SJCRH30 (cell line): ENCODE results near the gene AUH. TPM values are rescaled to one million over a fixed set of nuclear protein-coding genes. Genes with fewer than 3 reads are reported as not detected.

ENCODE experiments used
- DNase-seq, 2 experiments: peaks; one replicate each; pipeline ENCODE4 v3.0.0-alpha.2; 2015 to 2020
- H3K27ac ChIP-seq: fragments of 250-450 bp; sonication (Bioruptor Pico); 2 replicates; pipeline ENCODE4 v1.5.1; 2020; ENCODE audit warnings: mild to moderate bottlenecking, moderate library complexity
- H3K27me3 ChIP-seq: fragments of 250-450 bp; sonication (Bioruptor Pico); 2 replicates; pipeline ENCODE4 v1.5.1; 2020; ENCODE audit warnings: mild to moderate bottlenecking, moderate library complexity
- H3K36me3 ChIP-seq: fragments of 250-450 bp; sonication (Bioruptor Pico); 2 replicates; pipeline ENCODE4 v1.5.1; 2020; ENCODE audit warnings: mild to moderate bottlenecking, moderate library complexity
- H3K4me1 ChIP-seq: fragments of 250-450 bp; sonication (Bioruptor Pico); 2 replicates; pipeline ENCODE4 v1.5.1; 2020; ENCODE audit warnings: mild to moderate bottlenecking, moderate library complexity
- H3K4me3 ChIP-seq: fragments of 250-450 bp; sonication (Bioruptor Pico); 2 replicates; pipeline ENCODE4 v1.5.1; 2020; ENCODE audit warnings: mild to moderate bottlenecking, moderate library complexity
- H3K9me3 ChIP-seq: fragments of 250-450 bp; sonication (Bioruptor Pico); replicated peaks from 2 replicates; pipeline ENCODE4 v1.5.1; 2020; ENCODE audit warnings: mild to moderate bottlenecking, moderate library complexity
- total RNA-seq: library from RNA; depleted of rRNA; stranded (reverse); fragments of >200 nt; shearing (Covaris generic); gene quantifications from 2 replicates; pipeline ENCODE4 v1.2.3, GENCODE V29; 2014

AUH gene
- total RNA-seq, 1 experiment from 2014 or later, result 16.5 TPM

DNA sequence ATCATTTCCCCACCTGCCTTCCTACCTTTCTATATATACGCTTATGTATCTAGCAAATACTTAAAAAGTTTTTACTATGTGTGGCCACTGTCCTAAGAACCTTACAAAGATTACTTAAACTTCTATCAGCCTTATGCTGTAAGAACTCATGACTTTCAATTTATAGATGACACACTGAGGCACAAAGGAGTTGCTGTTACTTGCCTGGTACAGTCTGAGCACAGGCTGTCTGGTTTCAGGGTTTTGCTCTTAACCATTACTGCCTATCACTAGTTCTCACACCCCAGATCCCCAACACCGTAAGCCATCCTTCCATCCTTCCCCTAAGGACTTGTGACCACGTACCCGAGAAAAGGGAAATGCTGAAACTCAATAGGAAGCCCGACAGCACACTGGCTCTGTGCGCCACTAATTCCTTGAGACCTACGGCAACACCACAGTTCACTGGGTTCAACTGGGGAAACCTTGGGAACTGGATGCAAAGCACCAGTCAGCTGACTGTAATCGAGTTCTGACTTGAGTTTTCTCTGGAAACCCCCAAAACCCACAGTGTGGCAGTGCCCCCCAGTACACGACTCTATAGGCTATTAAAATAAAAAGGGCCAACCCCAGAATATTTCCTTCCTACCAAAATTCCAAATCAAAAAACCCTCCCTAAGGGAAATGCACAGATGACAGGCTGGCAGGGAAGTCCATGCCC lies 56.0 kb downstream of the AUH start:
- H3K9me3 ChIP-seq, result no peaks in the 10 kb centered on the region
- H3K36me3 ChIP-seq, result no peaks in the 10 kb centered on the region
- no peaks in the 10 kb centered on the region for H3K4me1 ChIP-seq
- H3K4me3 ChIP-seq, result no peak overlapping the region
- no peak overlapping the region for H3K27ac ChIP-seq
- H3K27me3 ChIP-seq, result no peaks in the 10 kb centered on the region
- no peak for DNase-seq

DNA sequence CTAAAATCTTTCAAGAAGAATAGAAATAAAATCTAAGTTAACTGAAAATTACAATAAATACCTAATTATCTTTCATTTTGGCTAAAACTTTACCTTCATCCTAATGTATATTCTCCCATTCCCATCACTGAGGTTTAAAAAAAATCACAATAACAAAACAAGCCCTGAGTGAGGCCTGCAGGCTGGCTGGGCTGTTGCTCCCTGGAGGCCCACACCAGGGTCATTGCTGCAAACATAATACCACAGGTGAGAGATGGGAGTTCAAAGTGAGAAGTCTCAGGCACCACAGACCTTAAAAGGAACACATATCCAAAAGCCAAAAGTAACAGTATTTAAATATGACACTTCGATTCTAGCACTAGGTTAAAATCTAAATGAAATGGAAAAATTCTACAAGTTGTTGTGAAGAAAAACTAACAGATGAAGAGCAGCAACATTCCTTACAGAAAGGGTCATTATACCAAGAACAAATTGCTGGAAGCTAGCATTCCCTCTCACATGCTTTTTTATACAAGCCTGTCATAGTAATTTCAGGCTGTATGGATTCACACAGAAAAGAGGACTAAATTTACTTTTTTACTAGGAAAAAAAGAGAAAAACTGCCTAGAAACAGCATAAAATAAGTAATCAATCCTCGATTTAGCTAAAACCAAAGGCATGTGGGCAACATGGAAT lies 57.8 kb downstream of the AUH start:
- Histone ChIP-seq H3K36me3 (no peaks in the 10 kb centered on the region), H3K4me3 (no peak overlapping the region), H3K27ac (no peak overlapping the region), H3K9me3 (no peaks in the 10 kb centered on the region), H3K27me3 (no peaks in the 10 kb centered on the region), H3K4me1 (no peaks in the 10 kb centered on the region)
- no peak for DNase-seq

- Histone ChIP-seq H3K36me3 (no peaks in the 10 kb centered on the region), H3K9me3 (no peaks in the 10 kb centered on the region), H3K4me3 (no peak overlapping the region), H3K27ac (no peak overlapping the region), H3K27me3 (no peaks in the 10 kb centered on the region), H3K4me1 (no peaks in the 10 kb centered on the region)
- no peak for DNase-seq
These were observed 58.9 kb downstream of the AUH start for GRCh38 chr9:91302831-91303230.

DNA sequence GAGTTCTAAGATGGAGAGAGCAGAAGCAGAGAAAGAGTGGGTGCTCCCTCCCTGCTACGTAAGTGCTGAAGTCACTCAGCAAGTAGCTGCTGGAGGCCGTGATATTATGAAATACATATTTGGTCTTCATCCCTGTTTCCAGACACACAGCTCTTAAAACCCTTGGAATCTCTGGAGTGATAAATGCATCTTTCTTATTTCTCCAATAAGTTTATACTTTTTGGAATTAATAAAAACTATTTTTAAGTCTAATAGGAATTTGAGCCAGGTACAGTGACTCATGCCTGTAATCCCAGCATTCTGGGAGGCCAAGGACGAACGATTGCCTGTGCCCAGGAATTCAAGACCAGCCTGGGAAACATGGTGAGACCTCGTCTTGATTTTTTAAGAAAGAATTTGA lies 60.6 kb downstream of the AUH start:
- Histone ChIP-seq H3K27me3 (no peaks in the 10 kb centered on the region), H3K27ac (no peak overlapping the region), H3K4me3 (no peak overlapping the region), H3K4me1 (no peaks in the 10 kb centered on the region), H3K9me3 (no peaks in the 10 kb centered on the region), H3K36me3 (no peaks in the 10 kb centered on the region)
- DNase-seq, result no peak

GRCh38 chr9:91298311-91298710 lies 63.4 kb downstream of the AUH start:
- Histone ChIP-seq H3K27ac (no peak overlapping the region), H3K9me3 (no peaks in the 10 kb centered on the region), H3K4me1 (no peaks in the 10 kb centered on the region), H3K36me3 (peaks cover 2% of the 10 kb centered on the region), H3K4me3 (no peak overlapping the region), H3K27me3 (no peaks in the 10 kb centered on the region)
- DNase-seq, result no peak

- DNase-seq, result no peak
- H3K27ac ChIP-seq, result no peak overlapping the region
- H3K36me3 ChIP-seq, result peaks cover 2% of the 10 kb centered on the region
- no peaks in the 10 kb centered on the region for H3K27me3 ChIP-seq
- H3K9me3 ChIP-seq, result no peaks in the 10 kb centered on the region
- no peaks in the 10 kb centered on the region for H3K4me1 ChIP-seq
- H3K4me3 ChIP-seq, result no peak overlapping the region
These were observed 64.4 kb downstream of the AUH start for GRCh38 chr9:91297306-91297705.

DNA sequence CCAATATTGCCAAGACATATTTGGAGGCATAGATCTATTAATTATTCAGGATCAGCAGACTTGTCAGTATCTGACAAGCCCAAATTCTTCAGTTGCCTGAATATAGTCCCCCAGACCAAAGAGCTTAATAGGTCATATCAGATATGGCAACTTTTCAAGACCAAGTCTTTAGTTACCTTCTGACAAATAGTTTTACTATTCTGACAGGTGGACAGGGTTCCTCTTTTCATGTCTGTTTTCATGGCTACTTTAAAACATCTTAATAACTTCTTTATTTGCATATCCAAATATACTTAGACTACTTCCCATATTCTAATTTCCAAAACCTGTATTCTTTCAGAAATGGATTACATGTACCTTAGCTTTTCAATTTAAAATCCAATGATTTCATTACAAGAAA lies 65.4 kb downstream of the AUH start:
- H3K36me3 ChIP-seq, result peaks cover 2% of the 10 kb centered on the region
- no peak overlapping the region for H3K27ac ChIP-seq
- no peak overlapping the region for H3K4me3 ChIP-seq
- H3K9me3 ChIP-seq, result no peaks in the 10 kb centered on the region
- H3K27me3 ChIP-seq, result no peaks in the 10 kb centered on the region
- DNase-seq, result no peak
- no peaks in the 10 kb centered on the region for H3K4me1 ChIP-seq

- Histone ChIP-seq H3K27me3 (no peaks in the 10 kb centered on the region), H3K36me3 (peaks cover 2% of the 10 kb centered on the region), H3K4me1 (no peaks in the 10 kb centered on the region), H3K27ac (no peak overlapping the region), H3K4me3 (no peak overlapping the region), H3K9me3 (no peaks in the 10 kb centered on the region)
- no peak for DNase-seq
These were observed 66.4 kb downstream of the AUH start for GRCh38 chr9:91295357-91295756.

GRCh38 chr9:91291866-91292265 lies 69.9 kb downstream of the AUH start:
- Histone ChIP-seq H3K9me3 (no peaks in the 10 kb centered on the region), H3K27me3 (no peaks in the 10 kb centered on the region), H3K4me1 (no peaks in the 10 kb centered on the region), H3K36me3 (peaks cover 2% of the 10 kb centered on the region), H3K4me3 (no peak overlapping the region), H3K27ac (no peak overlapping the region)
- DNase-seq, result no peak

GRCh38 chr9:91289244-91289643 lies 72.5 kb downstream of the AUH start:
- no peak for DNase-seq
- H3K9me3 ChIP-seq, result peaks cover 8% of the 10 kb centered on the region
- no peaks in the 10 kb centered on the region for H3K27me3 ChIP-seq
- H3K4me3 ChIP-seq, result no peak overlapping the region
- H3K27ac ChIP-seq, result no peak overlapping the region
- H3K4me1 ChIP-seq, result no peaks in the 10 kb centered on the region
- no peaks in the 10 kb centered on the region; the same call in 1 of the 2 replicates for H3K36me3 ChIP-seq

DNA sequence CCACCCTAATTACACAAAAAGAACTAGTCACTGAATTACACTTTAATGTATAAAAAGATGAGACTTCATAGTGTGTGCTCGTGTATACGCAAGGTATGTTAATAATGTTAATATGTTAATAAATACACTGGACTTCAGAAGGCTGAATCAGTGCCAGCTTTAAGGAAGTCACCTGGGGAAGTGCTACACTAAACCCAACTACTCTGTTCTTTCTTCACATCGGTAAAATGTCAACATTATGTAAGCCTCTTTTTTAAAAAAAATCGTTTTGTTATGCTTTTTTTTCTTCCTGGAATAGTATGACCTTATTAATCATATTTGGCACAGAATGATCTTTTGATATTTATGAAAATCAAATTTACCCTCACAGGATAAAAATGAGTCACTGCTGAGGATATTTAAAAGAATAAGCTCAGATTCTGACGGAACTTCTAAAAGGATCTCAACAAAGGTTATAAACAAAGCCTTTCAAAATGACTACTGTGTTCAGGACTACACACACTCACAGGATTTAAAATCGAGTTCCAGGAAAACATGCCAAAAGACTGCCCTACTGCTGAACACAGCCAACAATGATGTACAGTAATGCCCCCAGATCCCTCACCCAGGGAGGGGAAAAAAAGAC lies 75.9 kb downstream of the AUH start:
- no peak for DNase-seq

DNA sequence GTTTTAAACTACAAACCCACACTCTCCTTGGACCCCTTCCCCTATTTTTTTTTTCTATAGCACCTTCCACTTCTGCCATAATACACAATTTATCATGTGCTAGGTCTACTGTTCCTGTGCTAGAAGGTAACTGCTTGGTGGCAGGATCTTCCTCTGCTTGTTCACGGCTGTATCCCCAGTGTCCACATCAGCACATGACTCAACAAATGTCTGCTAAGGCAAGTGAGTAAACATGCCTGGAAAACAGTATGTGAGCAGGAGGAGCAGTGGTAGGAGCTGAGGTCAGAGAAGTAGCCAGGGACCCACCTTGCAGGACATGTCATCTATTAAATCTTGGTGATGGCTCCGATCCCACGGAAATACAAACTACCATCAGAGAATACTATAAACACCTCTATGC lies 79.4 kb downstream of the AUH start:
- Histone ChIP-seq H3K4me1 (no peaks in the 10 kb centered on the region), H3K27ac (no peak overlapping the region)
- DNase-seq, result no peak

More for the DNA sequence above, 75.9 kb downstream of the AUH start:
- no peak overlapping the region for H3K27ac ChIP-seq
- H3K4me3 ChIP-seq, result no peak overlapping the region
- no peaks in the 10 kb centered on the region for H3K4me1 ChIP-seq
- H3K36me3 ChIP-seq, result no peaks in the 10 kb centered on the region
- no peaks in the 10 kb centered on the region for H3K27me3 ChIP-seq
- H3K9me3 ChIP-seq, result peaks cover 11% of the 10 kb centered on the region

DNA sequence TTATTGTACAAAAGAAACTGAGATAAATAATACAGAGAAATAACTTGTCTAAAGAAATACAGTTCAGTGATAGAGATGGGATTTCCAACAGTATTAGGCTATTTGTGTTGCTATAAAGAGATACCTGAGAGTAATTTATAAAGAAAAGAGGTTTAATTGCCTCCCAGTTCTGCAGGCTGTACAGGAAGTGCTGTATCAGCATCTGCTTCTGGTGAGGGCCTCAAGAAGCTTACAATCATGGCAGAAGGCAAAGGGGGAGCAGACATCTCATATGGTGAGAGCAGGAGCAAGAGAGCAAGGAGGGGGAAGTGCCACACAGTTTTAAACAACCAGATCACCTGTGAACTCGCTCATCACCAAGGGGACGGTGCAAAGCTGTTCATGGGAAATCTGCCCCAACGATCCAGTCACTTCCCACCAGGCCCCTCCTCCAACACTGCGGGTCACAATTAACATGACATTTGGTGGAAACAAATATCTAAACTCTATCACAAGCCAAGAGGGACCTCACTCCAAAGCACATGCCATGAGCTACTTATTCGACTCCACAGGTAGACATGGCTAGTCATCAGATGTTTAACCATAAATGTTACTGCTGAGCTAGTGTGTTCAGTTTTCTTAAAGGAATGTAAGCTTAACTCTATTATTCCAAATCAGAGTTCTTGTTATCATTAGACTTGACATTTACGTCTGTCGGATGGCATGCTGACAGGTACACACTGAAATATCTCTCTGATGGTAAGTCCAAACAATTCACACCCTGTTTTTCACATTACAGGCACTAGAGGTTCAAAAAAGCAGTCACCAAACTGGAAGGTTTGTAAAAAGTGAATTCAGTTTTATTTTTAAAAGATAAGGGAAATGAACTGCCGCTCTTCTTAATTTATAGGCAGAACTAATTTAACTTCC lies 82.2 kb downstream of the AUH start:
- no peaks in the 10 kb centered on the region for H3K36me3 ChIP-seq
- no peaks in the 10 kb centered on the region for H3K27me3 ChIP-seq
- no peak overlapping the region for H3K27ac ChIP-seq
- DNase-seq, result no peak
- H3K9me3 ChIP-seq, result peaks cover 6% of the 10 kb centered on the region
- no peak overlapping the region for H3K4me3 ChIP-seq
- no peaks in the 10 kb centered on the region for H3K4me1 ChIP-seq

More for the DNA sequence above, 79.4 kb downstream of the AUH start:
- Histone ChIP-seq H3K36me3 (no peaks in the 10 kb centered on the region), H3K27me3 (no peaks in the 10 kb centered on the region), H3K9me3 (peaks cover 11% of the 10 kb centered on the region), H3K4me3 (no peak overlapping the region)

DNA sequence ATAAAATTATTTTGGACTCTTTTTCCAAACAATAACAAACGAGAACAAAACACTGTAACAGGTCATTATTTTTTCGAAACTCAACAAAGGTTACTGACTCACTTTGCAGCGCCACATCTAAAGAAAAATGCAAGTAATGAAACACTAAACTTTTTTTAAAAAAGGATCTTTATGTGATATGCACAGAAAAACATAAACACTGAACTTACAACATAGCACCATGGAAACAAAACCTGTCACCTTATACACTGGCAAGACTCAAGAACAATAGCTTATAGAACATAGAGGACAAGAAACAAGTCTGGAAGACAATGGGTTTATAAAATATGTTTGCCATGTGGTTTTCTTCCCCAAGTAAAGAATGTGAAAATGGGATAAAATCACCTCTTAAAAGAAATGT lies 85.2 kb downstream of the AUH start:
- Histone ChIP-seq H3K4me3 (no peak overlapping the region), H3K9me3 (no peaks in the 10 kb centered on the region), H3K4me1 (no peaks in the 10 kb centered on the region), H3K36me3 (no peaks in the 10 kb centered on the region), H3K27me3 (no peaks in the 10 kb centered on the region), H3K27ac (no peak overlapping the region)
- no peak for DNase-seq

GRCh38 chr9:91275655-91276054 lies 86.1 kb downstream of the AUH start:
- Histone ChIP-seq H3K4me1 (no peaks in the 10 kb centered on the region), H3K4me3 (no peak overlapping the region), H3K36me3 (no peaks in the 10 kb centered on the region), H3K9me3 (no peaks in the 10 kb centered on the region), H3K27ac (no peak overlapping the region), H3K27me3 (no peaks in the 10 kb centered on the region)
- DNase-seq, result no peak
